BLaER1 treated with 17β-estradiol and CSF1 and Interleukin-3, amounts not matched to agents 10 nM and 100 nM (cell line): ENCODE results near the gene WWC1.
A peak's percentile ranks its signal among the peaks of the same experiment; 100 is the strongest.

Source experiments
- H3K27ac ChIP-seq, 11 experiments: shearing (Covaris generic); formaldehyde crosslinking; 2 replicates each; pipeline ENCODE4 v1.8.1; 2022
- H3K27me3 ChIP-seq, 11 experiments: shearing (Covaris generic); formaldehyde crosslinking; 2 replicates each; pipeline ENCODE4 v1.8.1; 2022
- H3K36me3 ChIP-seq, 11 experiments: shearing (Covaris generic); formaldehyde crosslinking; 2 replicates each; pipeline ENCODE4 v1.8.1; 2022
- H3K4me1 ChIP-seq, 10 experiments: shearing (Covaris generic); formaldehyde crosslinking; 2 replicates each; pipeline ENCODE4 v1.8.1; 2022
- H3K4me2 ChIP-seq, 11 experiments: shearing (Covaris generic); formaldehyde crosslinking; 2 replicates each; pipeline ENCODE4 v1.8.1; 2022
- H3K4me3 ChIP-seq, 10 experiments: shearing (Covaris generic); formaldehyde crosslinking; 2 replicates each; pipeline ENCODE4 v1.8.1; 2022
- H3K9ac ChIP-seq, 11 experiments: shearing (Covaris generic); formaldehyde crosslinking; 2 replicates each; pipeline ENCODE4 v1.8.1; 2022
- H3K9me3 ChIP-seq, 11 experiments: shearing (Covaris generic); formaldehyde crosslinking; replicated peaks in 1 of 11; 2 replicates each; pipeline ENCODE4 v1.8.1; 2022
- H4K20me1 ChIP-seq, 11 experiments: shearing (Covaris generic); formaldehyde crosslinking; 2 replicates each; pipeline ENCODE4 v1.8.1; 2022
- Cebpa-rat ChIP-seq, 11 experiments: shearing (Covaris generic); IDR thresholded peaks; 2 replicates each; pipeline ENCODE4 v1.8.1; 2022

WWC1 gene

GRCh38 chr5:168357876-168358275 lies 66.4 kb downstream of the WWC1 start:
- no peak overlapping the region for H3K27ac ChIP-seq
- H3K4me1 ChIP-seq: peaks cover 0 to 23% (median 18%) of the 10 kb centered on the region in 10 experiments; a peak in 14 of 20 replicates
- no peak overlapping the region for H3K9ac ChIP-seq
- H3K27me3 ChIP-seq: no peaks in the 10 kb centered on the region
- no peak overlapping the region for H3K4me3 ChIP-seq
- peaks cover 0 to 4% (median 0%) of the 10 kb centered on the region in 11 experiments; a peak in 2 of 22 replicates for H4K20me1 ChIP-seq
- no peaks in the 10 kb centered on the region for H3K9me3 ChIP-seq
- peak overlapping the region in 8 of 11 experiments; percentile 33 to 56 (median 48); a peak in 16 of 22 replicates for H3K4me2 ChIP-seq
- no peak for TF ChIP-seq Cebpa-rat (IDR thresholded peaks at IDR 0.05)
- H3K36me3 ChIP-seq: no peaks in the 10 kb centered on the region

GRCh38 chr5:168359820-168360460 lies 68.5 kb downstream of the WWC1 start:
- Histone ChIP-seq H3K27me3 (no peaks in the 10 kb centered on the region), H4K20me1 (peaks cover 0 to 4% (median 0%) of the 10 kb centered on the region in 11 experiments; a peak in 5 of 22 replicates)

GRCh38 chr5:168360521-168361285 lies 69.3 kb downstream of the WWC1 start:
- no peak overlapping the region for H3K4me3 ChIP-seq
- no peaks in the 10 kb centered on the region for H3K27me3 ChIP-seq
- no peak overlapping the region for H3K4me2 ChIP-seq
- H3K9me3 ChIP-seq: no peaks in the 10 kb centered on the region
- peaks cover 0 to 7% (median 0%) of the 10 kb centered on the region in 11 experiments; a peak in 5 of 22 replicates for H4K20me1 ChIP-seq
- H3K4me1 ChIP-seq: peaks cover 0 to 23% (median 18%) of the 10 kb centered on the region in 10 experiments; a peak in 14 of 20 replicates
- TF ChIP-seq Cebpa-rat (IDR thresholded peaks at IDR 0.05): no peak
- H3K27ac ChIP-seq: no peak overlapping the region
- H3K9ac ChIP-seq: no peak overlapping the region
- H3K36me3 ChIP-seq: no peaks in the 10 kb centered on the region

More at GRCh38 chr5:168359820-168360460, 68.5 kb downstream of the WWC1 start:
- peaks cover 0 to 23% (median 18%) of the 10 kb centered on the region in 10 experiments; a peak in 14 of 20 replicates for H3K4me1 ChIP-seq
- no peak overlapping the region for H3K27ac ChIP-seq
- H3K4me3 ChIP-seq: no peak overlapping the region
- no peak overlapping the region for H3K4me2 ChIP-seq
- TF ChIP-seq Cebpa-rat (IDR thresholded peaks at IDR 0.05): no peak
- no peak overlapping the region for H3K9ac ChIP-seq
- H3K36me3 ChIP-seq: no peaks in the 10 kb centered on the region
- no peaks in the 10 kb centered on the region for H3K9me3 ChIP-seq

- Histone ChIP-seq H3K4me2 (no peak overlapping the region), H3K9ac (no peak overlapping the region), H3K36me3 (no peaks in the 10 kb centered on the region), H3K9me3 (no peaks in the 10 kb centered on the region), H3K4me1 (peaks cover 0 to 10% (median 10%) of the 10 kb centered on the region in 10 experiments; a peak in 14 of 20 replicates), H4K20me1 (peaks cover 0 to 7% (median 0%) of the 10 kb centered on the region in 11 experiments; a peak in 5 of 22 replicates), H3K27ac (no peak overlapping the region), H3K27me3 (no peaks in the 10 kb centered on the region), H3K4me3 (no peak overlapping the region)
- no peak for TF ChIP-seq Cebpa-rat (IDR thresholded peaks at IDR 0.05)
These were observed 70.8 kb downstream of the WWC1 start for GRCh38 chr5:168362097-168362885.

- Histone ChIP-seq H3K4me3 (no peak overlapping the region), H3K9ac (no peak overlapping the region), H3K27me3 (no peaks in the 10 kb centered on the region), H3K36me3 (no peaks in the 10 kb centered on the region), H3K4me1 (no peaks in the 10 kb centered on the region), H3K9me3 (no peaks in the 10 kb centered on the region), H3K27ac (no peak overlapping the region), H4K20me1 (peaks cover 0 to 7% (median 0%) of the 10 kb centered on the region in 11 experiments; a peak in 4 of 22 replicates), H3K4me2 (no peak overlapping the region)
- TF ChIP-seq Cebpa-rat (IDR thresholded peaks at IDR 0.05): no peak
These were observed 72.8 kb downstream of the WWC1 start for GRCh38 chr5:168364151-168364661.

GRCh38 chr5:168364750-168365550 lies 73.5 kb downstream of the WWC1 start:
- no peak overlapping the region for H3K4me2 ChIP-seq
- no peak overlapping the region for H3K27ac ChIP-seq

GRCh38 chr5:168365581-168366081 lies 74.2 kb downstream of the WWC1 start:
- Histone ChIP-seq H3K27ac (no peak overlapping the region), H3K9ac (no peak overlapping the region), H3K4me2 (no peak overlapping the region), H3K9me3 (no peaks in the 10 kb centered on the region), H3K27me3 (no peaks in the 10 kb centered on the region), H3K36me3 (no peaks in the 10 kb centered on the region), H4K20me1 (peaks cover 0 to 7% (median 0%) of the 10 kb centered on the region in 11 experiments; a peak in 3 of 22 replicates), H3K4me1 (no peaks in the 10 kb centered on the region), H3K4me3 (no peak overlapping the region)
- TF ChIP-seq Cebpa-rat (IDR thresholded peaks at IDR 0.05): no peak

More at GRCh38 chr5:168364750-168365550, 73.5 kb downstream of the WWC1 start:
- H3K27me3 ChIP-seq: no peaks in the 10 kb centered on the region
- H3K4me3 ChIP-seq: no peak overlapping the region
- H3K9me3 ChIP-seq: no peaks in the 10 kb centered on the region
- H3K9ac ChIP-seq: no peak overlapping the region
- H3K36me3 ChIP-seq: no peaks in the 10 kb centered on the region
- no peak for TF ChIP-seq Cebpa-rat (IDR thresholded peaks at IDR 0.05)
- H3K4me1 ChIP-seq: no peaks in the 10 kb centered on the region
- H4K20me1 ChIP-seq: peaks cover 0 to 7% (median 0%) of the 10 kb centered on the region in 11 experiments; a peak in 4 of 22 replicates

- H3K9ac ChIP-seq: no peak overlapping the region
- no peaks in the 10 kb centered on the region for H3K36me3 ChIP-seq
- no peaks in the 10 kb centered on the region for H3K4me1 ChIP-seq
- H3K27me3 ChIP-seq: no peaks in the 10 kb centered on the region
- no peaks in the 10 kb centered on the region for H3K9me3 ChIP-seq
- H3K4me2 ChIP-seq: no peak overlapping the region
- H4K20me1 ChIP-seq: peaks cover 0 to 7% (median 0%) of the 10 kb centered on the region in 11 experiments; a peak in 3 of 22 replicates
- H3K27ac ChIP-seq: no peak overlapping the region
- H3K4me3 ChIP-seq: no peak overlapping the region
- TF ChIP-seq Cebpa-rat (IDR thresholded peaks at IDR 0.05): no peak
These were observed 74.7 kb downstream of the WWC1 start for GRCh38 chr5:168366116-168366515.
